Gastroesophageal sphincter (tissue), 3 donors: ENCODE data around the gene SLC48A1.
A peak's percentile ranks its signal among the peaks of the same experiment; 100 is the strongest.

ENCODE experiments used
- POLR2AphosphoS5 ChIP-seq: sonication (generic); formaldehyde crosslinking; IDR thresholded peaks from one replicate; pipeline ENCODE4 v1.6.1; 2017; ENCODE audit warnings: antibody characterized with exemption
- TF ChIP-seq, protein P1 (sequence below), 4 experiments: fragments of 200-600 bp in 2 of 4; fragments of 450-650 bp in 2 of 4; sonication (generic) in 1 of 4; IDR thresholded peaks; one replicate each; pipeline ENCODE4 v1.5.1; 2017 to 2019; ENCODE audit warnings: antibody characterized with exemption in 4 of 4, mild to moderate bottlenecking in 2 of 4, moderate library complexity in 2 of 4

DNA sequence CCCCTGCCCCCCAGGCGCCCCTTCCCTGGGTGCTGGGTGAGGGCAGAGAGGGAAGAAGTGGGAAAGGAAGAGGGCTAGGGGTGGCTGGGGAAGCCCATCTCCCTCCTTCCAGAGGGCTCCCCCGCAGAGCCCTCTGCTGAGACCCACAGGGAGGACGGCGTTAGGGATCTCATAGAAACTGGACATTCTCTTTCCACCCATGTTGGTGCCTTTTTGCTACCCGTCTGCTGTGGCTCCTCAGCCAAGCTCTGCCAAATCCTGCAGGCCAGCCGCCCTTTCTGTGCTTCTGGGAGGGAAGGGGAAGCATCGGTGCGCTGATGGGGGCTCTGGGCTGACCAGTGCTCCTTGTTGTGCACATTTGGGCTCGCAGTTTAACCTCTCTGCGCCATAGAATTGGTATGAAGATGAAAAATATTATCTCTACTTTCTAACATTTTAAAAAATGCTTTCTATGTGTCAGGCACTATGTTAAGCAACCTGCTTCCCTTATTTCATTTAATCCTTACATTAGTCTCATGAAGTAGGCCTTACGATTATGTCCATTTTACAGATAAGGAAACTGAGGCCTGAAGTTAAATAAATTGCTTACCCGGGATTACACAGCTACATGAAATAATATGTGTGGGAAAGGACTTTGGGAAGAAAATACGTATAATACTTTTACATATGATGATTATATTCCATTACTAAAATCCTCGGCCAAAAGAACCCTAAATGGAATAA lies 981 bp downstream of the SLC48A1 start:
- TF ChIP-seq, protein P1, sequence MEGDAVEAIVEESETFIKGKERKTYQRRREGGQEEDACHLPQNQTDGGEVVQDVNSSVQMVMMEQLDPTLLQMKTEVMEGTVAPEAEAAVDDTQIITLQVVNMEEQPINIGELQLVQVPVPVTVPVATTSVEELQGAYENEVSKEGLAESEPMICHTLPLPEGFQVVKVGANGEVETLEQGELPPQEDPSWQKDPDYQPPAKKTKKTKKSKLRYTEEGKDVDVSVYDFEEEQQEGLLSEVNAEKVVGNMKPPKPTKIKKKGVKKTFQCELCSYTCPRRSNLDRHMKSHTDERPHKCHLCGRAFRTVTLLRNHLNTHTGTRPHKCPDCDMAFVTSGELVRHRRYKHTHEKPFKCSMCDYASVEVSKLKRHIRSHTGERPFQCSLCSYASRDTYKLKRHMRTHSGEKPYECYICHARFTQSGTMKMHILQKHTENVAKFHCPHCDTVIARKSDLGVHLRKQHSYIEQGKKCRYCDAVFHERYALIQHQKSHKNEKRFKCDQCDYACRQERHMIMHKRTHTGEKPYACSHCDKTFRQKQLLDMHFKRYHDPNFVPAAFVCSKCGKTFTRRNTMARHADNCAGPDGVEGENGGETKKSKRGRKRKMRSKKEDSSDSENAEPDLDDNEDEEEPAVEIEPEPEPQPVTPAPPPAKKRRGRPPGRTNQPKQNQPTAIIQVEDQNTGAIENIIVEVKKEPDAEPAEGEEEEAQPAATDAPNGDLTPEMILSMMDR (IDR thresholded peaks at IDR 0.05): peak in 1 of 4 experiments; percentile 0
- no peak for TF ChIP-seq POLR2AphosphoS5
